ENCODE measurements around the gene CLCN5. TPM values are rescaled to one million over a fixed set of nuclear protein-coding genes. Genes with fewer than 3 reads are reported as not detected.

CLCN5 gene
- total RNA-seq, 4 donors from 2014 or later: 2.7 to 13.1 (median 6.8) TPM

DNA sequence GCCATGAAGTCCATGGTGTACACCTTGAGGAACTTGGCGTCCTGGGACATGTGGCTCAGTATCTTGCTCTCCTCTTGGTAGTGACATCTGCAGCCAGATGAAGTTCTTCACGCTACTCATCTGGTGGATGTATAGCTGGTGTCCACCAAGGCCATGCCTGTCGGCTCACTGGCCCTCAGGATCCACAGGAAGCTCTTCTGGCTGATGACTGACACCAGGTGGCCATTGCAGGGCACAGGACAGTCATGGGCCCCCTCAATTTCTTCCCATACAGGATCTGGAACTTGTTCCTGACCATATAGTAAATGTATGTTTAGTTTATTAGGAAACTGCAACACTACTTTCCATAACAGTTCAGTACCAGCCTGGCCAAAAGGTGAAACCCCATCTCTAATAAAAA is 10.3 kb upstream of the CLCN5 start:
- Histone ChIP-seq H3K4me3 (no peak overlapping the region), H3K36me3 (no peaks in the 10 kb centered on the region), H3K27me3 (no peaks in the 10 kb centered on the region), H3K4me1 (no peaks in the 10 kb centered on the region), H3K9me3 (no peaks in the 10 kb centered on the region), H3K27ac (no peak overlapping the region)
- ATAC-seq (no peak), DNase-seq (no peak)
- in situ Hi-C loops (cut with MboI; ENCODE audit: low sequenced_read_pairs in 4 of 4) (loop anchor here in 3 of 4 donors (10.0 to 25.0 kb wide), 4 partner anchors 173 to 675 kb away; no protein-coding TSS in a partner anchor), intact Hi-C loops (cut with DNase I; ENCODE audit: low total_unique reads) (no loop called here)
- TF ChIP-seq, protein P1, sequence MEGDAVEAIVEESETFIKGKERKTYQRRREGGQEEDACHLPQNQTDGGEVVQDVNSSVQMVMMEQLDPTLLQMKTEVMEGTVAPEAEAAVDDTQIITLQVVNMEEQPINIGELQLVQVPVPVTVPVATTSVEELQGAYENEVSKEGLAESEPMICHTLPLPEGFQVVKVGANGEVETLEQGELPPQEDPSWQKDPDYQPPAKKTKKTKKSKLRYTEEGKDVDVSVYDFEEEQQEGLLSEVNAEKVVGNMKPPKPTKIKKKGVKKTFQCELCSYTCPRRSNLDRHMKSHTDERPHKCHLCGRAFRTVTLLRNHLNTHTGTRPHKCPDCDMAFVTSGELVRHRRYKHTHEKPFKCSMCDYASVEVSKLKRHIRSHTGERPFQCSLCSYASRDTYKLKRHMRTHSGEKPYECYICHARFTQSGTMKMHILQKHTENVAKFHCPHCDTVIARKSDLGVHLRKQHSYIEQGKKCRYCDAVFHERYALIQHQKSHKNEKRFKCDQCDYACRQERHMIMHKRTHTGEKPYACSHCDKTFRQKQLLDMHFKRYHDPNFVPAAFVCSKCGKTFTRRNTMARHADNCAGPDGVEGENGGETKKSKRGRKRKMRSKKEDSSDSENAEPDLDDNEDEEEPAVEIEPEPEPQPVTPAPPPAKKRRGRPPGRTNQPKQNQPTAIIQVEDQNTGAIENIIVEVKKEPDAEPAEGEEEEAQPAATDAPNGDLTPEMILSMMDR (IDR thresholded peaks at IDR 0.05 in 4 of 5, conservative IDR thresholded peaks at IDR 0.05 in 1 of 5): no peak
- TF ChIP-seq POLR2A (IDR thresholded peaks at IDR 0.05): no peak

DNA sequence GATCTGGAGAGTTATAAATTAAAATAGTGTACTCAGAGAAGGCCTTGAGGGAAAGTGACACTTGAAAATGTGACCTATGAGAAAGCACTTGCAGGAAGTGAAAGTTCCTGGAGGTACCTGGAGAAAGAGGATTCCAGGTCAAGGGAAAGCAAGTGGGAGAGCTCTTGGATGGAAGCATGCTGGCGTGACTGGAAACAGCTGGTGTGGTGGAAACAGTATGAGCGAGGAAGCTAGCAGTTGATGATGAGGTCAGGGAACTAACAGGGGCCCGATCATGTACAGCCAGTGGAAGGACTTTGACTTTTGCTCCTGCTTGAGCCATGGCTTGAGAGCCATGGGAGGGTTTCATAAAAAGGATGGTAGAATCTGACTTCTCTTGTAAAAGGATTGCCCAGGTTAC is 9.5 kb upstream of the CLCN5 start:
- intact Hi-C loops (cut with DNase I; ENCODE audit: low total_unique reads): no loop called here
- DNase-seq (no peak), ATAC-seq (no peak)
- H3K27ac ChIP-seq: no peak overlapping the region
- H3K4me3 ChIP-seq: no peak overlapping the region
- H3K27me3 ChIP-seq: no peaks in the 10 kb centered on the region
- TF ChIP-seq, protein P1 (IDR thresholded peaks at IDR 0.05 in 4 of 5, conservative IDR thresholded peaks at IDR 0.05 in 1 of 5): no peak
- no peaks in the 10 kb centered on the region for H3K9me3 ChIP-seq
- in situ Hi-C loops (cut with MboI; ENCODE audit: low sequenced_read_pairs in 4 of 4): loop anchor here in 3 of 4 donors (10.0 to 25.0 kb wide), 4 partner anchors 172 to 674 kb away; no protein-coding TSS in a partner anchor
- H3K36me3 ChIP-seq: no peaks in the 10 kb centered on the region
- H3K4me1 ChIP-seq: no peaks in the 10 kb centered on the region

DNA sequence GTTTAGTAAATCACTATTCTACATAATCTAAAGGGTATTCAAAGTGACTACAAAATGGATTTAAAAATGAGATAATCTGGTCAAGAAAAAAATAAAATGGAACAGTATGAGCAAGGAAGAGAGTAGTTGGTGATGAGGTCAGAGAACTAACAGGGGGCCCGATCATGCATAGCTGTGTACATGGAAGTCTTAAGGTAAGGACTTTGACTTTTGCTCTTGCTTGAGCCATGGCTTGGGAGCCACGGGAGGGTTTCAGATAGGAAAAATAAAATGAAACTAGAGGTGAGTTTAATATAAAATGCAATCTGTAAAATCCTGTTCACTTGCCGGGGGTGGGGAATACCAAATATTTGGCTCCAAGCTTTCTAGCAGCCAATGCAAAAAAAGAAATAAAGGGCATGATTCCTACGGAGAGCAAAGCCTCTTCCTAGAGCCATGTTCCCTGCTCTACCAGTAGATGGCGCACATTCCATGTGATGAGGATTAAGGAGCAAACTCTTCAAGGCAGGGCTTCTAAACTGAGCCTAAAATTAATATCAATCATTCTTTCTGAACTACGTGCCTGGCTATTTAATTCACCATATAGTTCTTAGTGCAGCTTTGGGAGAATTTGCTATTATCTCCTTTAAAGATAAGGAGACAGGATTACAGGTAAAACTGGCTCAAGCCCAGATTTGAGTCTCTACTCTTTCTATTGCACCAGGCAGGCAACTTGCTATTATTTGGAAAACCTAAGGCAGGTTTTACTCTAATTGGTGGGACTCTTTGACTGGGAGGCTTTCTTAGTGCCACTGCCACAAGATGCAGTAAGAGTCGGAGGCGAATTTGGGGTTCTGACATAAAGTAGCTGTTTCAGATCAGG is 6.8 kb upstream of the CLCN5 start:
- H3K27ac ChIP-seq: no peak overlapping the region

GRCh38 chrX:49919617-49920016 is 2.8 kb upstream of the CLCN5 start:
- ATAC-seq (no peak), DNase-seq (peak in 1 of 2 donors; percentile 13)
- H3K36me3 ChIP-seq: no peaks in the 10 kb centered on the region
- H3K9me3 ChIP-seq: no peaks in the 10 kb centered on the region
- no peak overlapping the region for H3K27ac ChIP-seq
- intact Hi-C loops (cut with DNase I; ENCODE audit: low total_unique reads) (loop anchor here (5.0 to 10.0 kb wide), 3 partner anchors 37 to 663 kb away; no protein-coding TSS in a partner anchor), in situ Hi-C loops (cut with MboI; ENCODE audit: low sequenced_read_pairs in 4 of 4) (loop anchor here in 3 of 4 donors (10.0 to 25.0 kb wide), 4 partner anchors 165 to 668 kb away; no protein-coding TSS in a partner anchor)
- peaks cover 0 to 7% of the 10 kb centered on the region in 2 donors for H3K4me1 ChIP-seq
- TF ChIP-seq, protein P1 (IDR thresholded peaks at IDR 0.05 in 4 of 5, conservative IDR thresholded peaks at IDR 0.05 in 1 of 5): peak; percentile 37 to 76 (median 57)
- TF ChIP-seq POLR2A (IDR thresholded peaks at IDR 0.05): no peak
- no peak overlapping the region for H3K4me3 ChIP-seq
- no peaks in the 10 kb centered on the region for H3K27me3 ChIP-seq

More for the DNA sequence above, 6.8 kb upstream of the CLCN5 start:
- intact Hi-C loops (cut with DNase I; ENCODE audit: low total_unique reads): loop anchor here (2.0 to 5.0 kb wide), 2 partner anchors 289 to 667 kb away; partner anchors contain the start of gene CCNB3
- Histone ChIP-seq H3K4me3 (no peak overlapping the region), H3K36me3 (no peaks in the 10 kb centered on the region), H3K9me3 (no peaks in the 10 kb centered on the region), H3K4me1 (no peaks in the 10 kb centered on the region), H3K27me3 (no peaks in the 10 kb centered on the region)
- in situ Hi-C loops (cut with MboI; ENCODE audit: low sequenced_read_pairs in 4 of 4): loop anchor here in 3 of 4 donors (10.0 to 25.0 kb wide), 4 partner anchors 169 to 672 kb away; no protein-coding TSS in a partner anchor
- TF ChIP-seq, protein P1 (IDR thresholded peaks at IDR 0.05 in 4 of 5, conservative IDR thresholded peaks at IDR 0.05 in 1 of 5): peak; percentile 47 to 86 (median 66)
- no peak for TF ChIP-seq POLR2A (IDR thresholded peaks at IDR 0.05)
- peak in 1 of 2 donors; percentile 16 for DNase-seq
- ATAC-seq: peak; percentile 60 to 81

Data from gastrocnemius medialis (tissue), 4 donors.